ENCODE results near the gene MED29. TPM values are rescaled to one million over a fixed set of nuclear protein-coding genes. Genes with fewer than 3 reads are reported as not detected.

MED29 gene
- total and polyA plus RNA-seq, 2 of the 13 experiments (the other 11 are each of a cell fraction or from before 2014, with no cell fraction given): 14.0 to 19.7 TPM

GRCh38 chr19:39341719-39342604, 49.2 kb upstream of the MED29 start, which contains the start of gene SAMD4B (continued):
- TF ChIP-seq ZNF724P (CRISPR knock-in tag; IDR thresholded peaks at IDR 0.05; ENCODE audit: borderline replicate concordance) (peak; percentile 95), HOXA3 (CRISPR knock-in tag; IDR thresholded peaks at IDR 0.05) (peak; percentile 81), ZFP36L2 (CRISPR knock-in tag; IDR thresholded peaks at IDR 0.05) (no peak), SMARCC2 (IDR thresholded peaks at IDR 0.05) (no peak), IKZF5 (CRISPR knock-in tag; IDR thresholded peaks at IDR 0.05) (peak; percentile 89), IRF2 (CRISPR knock-in tag; IDR thresholded peaks at IDR 0.05) (peak; percentile 78; the same call in 1 of the 2 replicates), TAF1 (CRISPR knock-in tag; IDR thresholded peaks at IDR 0.05) (peak; percentile 92), FOXP1 (IDR thresholded peaks at IDR 0.05) (no peak), FOXP1 (CRISPR knock-in tag; IDR thresholded peaks at IDR 0.05) (peak; percentile 8; the same call in 1 of the 2 replicates), NR2F6 (IDR thresholded peaks at IDR 0.05) (no peak), NR2F6 (CRISPR knock-in tag; IDR thresholded peaks at IDR 0.05) (peak; percentile 46; the same call in 1 of the 2 replicates), ZFY (CRISPR knock-in tag; IDR thresholded peaks at IDR 0.05) (peak; percentile 94), RBFOX2 (IDR thresholded peaks at IDR 0.05; ENCODE audit: low read depth, low read length) (peak; percentile 83), NCOA2 (CRISPR knock-in tag; IDR thresholded peaks at IDR 0.05) (no peak), TBP (CRISPR knock-in tag; IDR thresholded peaks at IDR 0.05) (no peak), ZIK1 (CRISPR knock-in tag; IDR thresholded peaks at IDR 0.05; ENCODE audit: borderline replicate concordance, low read depth) (no peak; the same call in 1 of the 2 replicates), CEBPB (IDR thresholded peaks at IDR 0.05; ENCODE audit: borderline replicate concordance, low read depth, low read length) (no peak), MLX (CRISPR knock-in tag; IDR thresholded peaks at IDR 0.05) (no peak), TFE3 (CRISPR knock-in tag; IDR thresholded peaks at IDR 0.05) (0 out of 2 replicates have a peak, but pooled peaks have one; percentile 17), MTF1 (CRISPR knock-in tag; IDR thresholded peaks at IDR 0.05) (no peak), ATF1 (CRISPR knock-in tag; IDR thresholded peaks at IDR 0.05) (no peak), ZNF18 (CRISPR knock-in tag; IDR thresholded peaks at IDR 0.05; ENCODE audit: insufficient replicate concordance) (no peak), ZNF772 (CRISPR knock-in tag; IDR thresholded peaks at IDR 0.05) (peak; percentile 77; the same call in 1 of the 2 replicates), FOSL1 (CRISPR knock-in tag; IDR thresholded peaks at IDR 0.05; ENCODE audit: borderline replicate concordance) (no peak), ZNF710 (CRISPR knock-in tag; IDR thresholded peaks at IDR 0.05; ENCODE audit: borderline replicate concordance) (peak; percentile 76; the same call in 1 of the 2 replicates)

Data from HepG2 (cell line).